ENCODE measurements around the gene ERICH3.

The ERICH3 gene

DNA sequence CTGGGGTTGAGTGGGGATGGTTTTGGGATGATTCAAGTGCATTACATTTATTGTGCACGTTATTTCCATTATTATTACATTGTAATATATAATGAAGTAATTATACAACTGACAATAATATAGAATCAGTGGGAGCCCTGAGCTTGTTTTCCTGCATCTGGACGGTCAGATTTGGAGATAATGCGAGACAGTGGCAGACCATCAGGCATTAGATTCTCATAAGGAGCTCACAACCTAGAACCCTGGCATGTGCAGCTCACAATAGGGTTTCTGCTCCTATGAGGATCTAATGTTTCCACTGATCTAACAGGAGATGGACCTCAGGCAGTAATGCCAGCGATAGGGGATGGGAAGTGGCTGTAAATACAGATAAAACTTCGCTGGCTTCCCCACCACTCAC is 83.3 kb downstream of the ERICH3 start:
- no peak overlapping the region for H3K4me3 ChIP-seq (ENCODE audit: low read depth, low read length)
- no peaks in the 10 kb centered on the region for H3K4me1 ChIP-seq (ENCODE audit: control insufficient read depth, insufficient read depth, low read length)
- H3K9me3 ChIP-seq (ENCODE audit: control insufficient read depth, insufficient read depth, low read length) = no peaks in the 10 kb centered on the region
- H3K27ac ChIP-seq (ENCODE audit: low read depth, low read length) = no peak overlapping the region
- H3K27me3 ChIP-seq (ENCODE audit: control insufficient read depth, insufficient read depth, low read length) = no peaks in the 10 kb centered on the region
- no peak overlapping the region for H3K9ac ChIP-seq (ENCODE audit: low read depth, low read length)
- H3K36me3 ChIP-seq (ENCODE audit: control insufficient read depth, insufficient read depth, low read length) = no peaks in the 10 kb centered on the region

GRCh38 chr1:74587888-74588287 is 85.7 kb downstream of the ERICH3 start:
- Histone ChIP-seq H3K4me3 (ENCODE audit: low read depth, low read length) (no peak overlapping the region), H3K27ac (ENCODE audit: low read depth, low read length) (no peak overlapping the region), H3K9ac (ENCODE audit: low read depth, low read length) (no peak overlapping the region), H3K9me3 (ENCODE audit: control insufficient read depth, insufficient read depth, low read length) (no peaks in the 10 kb centered on the region), H3K36me3 (ENCODE audit: control insufficient read depth, insufficient read depth, low read length) (no peaks in the 10 kb centered on the region), H3K27me3 (ENCODE audit: control insufficient read depth, insufficient read depth, low read length) (no peaks in the 10 kb centered on the region), H3K4me1 (ENCODE audit: control insufficient read depth, insufficient read depth, low read length) (no peaks in the 10 kb centered on the region)

- H3K27me3 ChIP-seq (ENCODE audit: control insufficient read depth, insufficient read depth, low read length) = no peaks in the 10 kb centered on the region
- no peaks in the 10 kb centered on the region for H3K4me1 ChIP-seq (ENCODE audit: control insufficient read depth, insufficient read depth, low read length)
- H3K4me3 ChIP-seq (ENCODE audit: low read depth, low read length) = no peak overlapping the region
- no peaks in the 10 kb centered on the region for H3K9me3 ChIP-seq (ENCODE audit: control insufficient read depth, insufficient read depth, low read length)
- no peak overlapping the region for H3K27ac ChIP-seq (ENCODE audit: low read depth, low read length)
- no peak overlapping the region for H3K9ac ChIP-seq (ENCODE audit: low read depth, low read length)
- no peaks in the 10 kb centered on the region for H3K36me3 ChIP-seq (ENCODE audit: control insufficient read depth, insufficient read depth, low read length)
These were observed 87.2 kb downstream of the ERICH3 start for GRCh38 chr1:74586253-74586897.

- no peak overlapping the region for H3K27ac ChIP-seq (ENCODE audit: low read depth, low read length)
- no peaks in the 10 kb centered on the region for H3K27me3 ChIP-seq (ENCODE audit: control insufficient read depth, insufficient read depth, low read length)
- H3K4me3 ChIP-seq (ENCODE audit: low read depth, low read length) = no peak overlapping the region
- no peaks in the 10 kb centered on the region for H3K9me3 ChIP-seq (ENCODE audit: control insufficient read depth, insufficient read depth, low read length)
- H3K4me1 ChIP-seq (ENCODE audit: control insufficient read depth, insufficient read depth, low read length) = no peaks in the 10 kb centered on the region
- H3K36me3 ChIP-seq (ENCODE audit: control insufficient read depth, insufficient read depth, low read length) = no peaks in the 10 kb centered on the region
- no peak overlapping the region for H3K9ac ChIP-seq (ENCODE audit: low read depth, low read length)
These were observed 89.4 kb downstream of the ERICH3 start for GRCh38 chr1:74584185-74584584.

DNA sequence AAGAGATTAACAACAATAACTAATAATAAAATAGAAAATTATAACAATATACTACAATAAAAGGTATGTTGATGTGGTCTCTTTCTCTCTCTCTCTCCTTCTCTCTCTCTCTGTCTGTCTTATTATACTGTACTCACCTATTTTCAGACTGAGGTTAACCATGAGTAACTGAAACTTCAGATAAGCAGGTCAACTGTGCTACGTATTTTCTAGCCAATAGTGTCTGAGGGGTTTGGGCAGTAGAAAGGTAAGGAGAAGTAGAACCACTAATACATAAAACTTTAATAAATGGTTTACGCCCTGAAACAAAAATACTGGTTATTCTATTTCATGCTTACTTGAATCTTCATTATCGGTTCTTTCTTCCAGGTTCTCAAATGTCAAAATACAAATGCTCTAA is 90.2 kb downstream of the ERICH3 start:
- no peak overlapping the region for H3K4me3 ChIP-seq (ENCODE audit: low read depth, low read length)
- H3K9ac ChIP-seq (ENCODE audit: low read depth, low read length) = no peak overlapping the region
- H3K27me3 ChIP-seq (ENCODE audit: control insufficient read depth, insufficient read depth, low read length) = no peaks in the 10 kb centered on the region
- H3K9me3 ChIP-seq (ENCODE audit: control insufficient read depth, insufficient read depth, low read length) = no peaks in the 10 kb centered on the region
- H3K36me3 ChIP-seq (ENCODE audit: control insufficient read depth, insufficient read depth, low read length) = no peaks in the 10 kb centered on the region
- H3K27ac ChIP-seq (ENCODE audit: low read depth, low read length) = no peak overlapping the region
- no peaks in the 10 kb centered on the region for H3K4me1 ChIP-seq (ENCODE audit: control insufficient read depth, insufficient read depth, low read length)

- no peak overlapping the region for H3K9ac ChIP-seq (ENCODE audit: low read depth, low read length)
- H3K4me1 ChIP-seq (ENCODE audit: control insufficient read depth, insufficient read depth, low read length) = no peaks in the 10 kb centered on the region
- no peak overlapping the region for H3K27ac ChIP-seq (ENCODE audit: low read depth, low read length)
- no peaks in the 10 kb centered on the region for H3K27me3 ChIP-seq (ENCODE audit: control insufficient read depth, insufficient read depth, low read length)
- H3K9me3 ChIP-seq (ENCODE audit: control insufficient read depth, insufficient read depth, low read length) = no peaks in the 10 kb centered on the region
- H3K36me3 ChIP-seq (ENCODE audit: control insufficient read depth, insufficient read depth, low read length) = no peaks in the 10 kb centered on the region
- no peak overlapping the region for H3K4me3 ChIP-seq (ENCODE audit: low read depth, low read length)
These were observed 94.2 kb downstream of the ERICH3 start for GRCh38 chr1:74579425-74579824.

GRCh38 chr1:74578101-74578500 is 95.5 kb downstream of the ERICH3 start:
- H3K27me3 ChIP-seq (ENCODE audit: control insufficient read depth, insufficient read depth, low read length) = no peaks in the 10 kb centered on the region
- H3K36me3 ChIP-seq (ENCODE audit: control insufficient read depth, insufficient read depth, low read length) = no peaks in the 10 kb centered on the region
- H3K27ac ChIP-seq (ENCODE audit: low read depth, low read length) = no peak overlapping the region
- H3K9me3 ChIP-seq (ENCODE audit: control insufficient read depth, insufficient read depth, low read length) = no peaks in the 10 kb centered on the region
- no peak overlapping the region for H3K9ac ChIP-seq (ENCODE audit: low read depth, low read length)
- H3K4me3 ChIP-seq (ENCODE audit: low read depth, low read length) = no peak overlapping the region
- no peaks in the 10 kb centered on the region for H3K4me1 ChIP-seq (ENCODE audit: control insufficient read depth, insufficient read depth, low read length)

DNA sequence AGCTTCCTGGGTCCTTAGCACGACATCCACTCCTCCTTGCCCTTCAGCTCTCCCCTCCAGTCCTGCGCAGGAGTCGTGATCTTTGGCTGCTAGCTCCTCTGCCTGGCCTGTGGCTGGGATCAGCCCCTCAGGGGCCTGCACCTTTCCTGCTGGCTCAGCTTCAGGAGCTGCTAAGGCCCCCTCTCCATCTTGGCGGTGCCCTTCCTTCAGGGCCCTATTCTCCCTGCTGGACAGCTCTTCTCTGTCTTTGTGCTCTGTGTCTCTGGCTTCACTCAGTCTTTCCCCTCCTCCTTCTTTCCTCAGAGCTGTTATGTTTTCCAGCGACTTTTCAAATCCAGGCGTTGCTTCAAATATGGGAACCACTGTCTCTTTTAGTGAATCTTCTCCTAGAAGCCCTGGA is 101.7 kb downstream of the ERICH3 start:
- Histone ChIP-seq H3K27ac (ENCODE audit: low read depth, low read length) (no peak overlapping the region), H3K9me3 (ENCODE audit: control insufficient read depth, insufficient read depth, low read length) (no peaks in the 10 kb centered on the region), H3K9ac (ENCODE audit: low read depth, low read length) (no peak overlapping the region), H3K27me3 (ENCODE audit: control insufficient read depth, insufficient read depth, low read length) (no peaks in the 10 kb centered on the region), H3K4me1 (ENCODE audit: control insufficient read depth, insufficient read depth, low read length) (peaks cover 5% of the 10 kb centered on the region; the same call in 1 of the 2 replicates), H3K4me3 (ENCODE audit: low read depth, low read length) (no peak overlapping the region), H3K36me3 (ENCODE audit: control insufficient read depth, insufficient read depth, low read length) (no peaks in the 10 kb centered on the region)

DNA sequence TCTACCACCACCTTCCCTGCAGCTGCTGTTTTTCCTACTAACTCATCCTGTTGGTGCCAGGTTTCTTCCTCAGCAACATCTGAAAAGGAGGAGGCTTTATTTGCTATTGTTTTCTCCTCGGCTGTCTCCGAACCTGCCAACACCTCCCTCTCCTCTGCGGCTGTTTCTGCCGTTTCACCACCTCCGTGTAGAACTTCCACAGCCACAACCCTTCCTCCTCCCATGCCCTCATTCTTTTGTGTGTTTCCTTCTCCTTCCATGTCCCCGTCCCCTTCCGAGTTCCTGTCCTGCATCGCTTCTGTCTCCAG is 102.1 kb downstream of the ERICH3 start:
- Histone ChIP-seq H3K27ac (ENCODE audit: low read depth, low read length) (no peak overlapping the region), H3K4me3 (ENCODE audit: low read depth, low read length) (no peak overlapping the region), H3K9me3 (ENCODE audit: control insufficient read depth, insufficient read depth, low read length) (no peaks in the 10 kb centered on the region), H3K36me3 (ENCODE audit: control insufficient read depth, insufficient read depth, low read length) (no peaks in the 10 kb centered on the region), H3K4me1 (ENCODE audit: control insufficient read depth, insufficient read depth, low read length) (peaks cover 5% of the 10 kb centered on the region; the same call in 1 of the 2 replicates), H3K27me3 (ENCODE audit: control insufficient read depth, insufficient read depth, low read length) (no peaks in the 10 kb centered on the region), H3K9ac (ENCODE audit: low read depth, low read length) (no peak overlapping the region)

DNA sequence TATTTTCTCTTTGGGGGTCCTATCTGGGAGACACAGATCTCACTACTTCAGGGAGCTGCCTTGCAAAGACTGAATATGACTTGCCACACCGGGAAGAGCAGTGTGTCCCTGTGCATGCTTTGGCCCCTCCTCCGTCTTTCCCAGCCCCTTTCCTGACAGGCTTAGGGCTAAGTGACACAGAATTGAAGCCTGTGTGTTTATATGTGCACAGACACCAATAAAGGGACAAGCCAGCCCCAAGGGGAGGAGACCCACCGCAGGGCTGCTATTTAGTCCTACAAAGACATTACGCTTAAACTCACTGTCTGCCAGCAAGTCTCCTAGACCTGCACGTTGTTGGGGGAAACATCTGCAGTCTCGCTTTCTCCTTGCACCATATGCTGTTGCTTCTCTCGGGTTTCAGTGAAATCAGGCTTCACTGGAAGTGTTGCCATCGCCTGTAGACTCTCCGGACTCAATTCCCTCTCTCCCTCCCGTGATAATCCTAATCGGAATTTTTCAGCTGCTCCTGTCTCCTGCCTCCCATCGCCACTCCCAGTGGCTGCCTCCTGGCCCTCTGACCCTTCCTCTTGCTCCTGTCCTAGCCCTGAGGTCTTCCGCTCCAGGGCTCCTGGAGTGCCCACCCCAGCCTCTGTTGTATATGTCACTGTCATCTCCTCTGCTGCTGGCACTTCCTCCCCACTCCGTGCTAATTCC is 102.6 kb downstream of the ERICH3 start:
- Histone ChIP-seq H3K36me3 (ENCODE audit: control insufficient read depth, insufficient read depth, low read length) (no peaks in the 10 kb centered on the region), H3K9me3 (ENCODE audit: control insufficient read depth, insufficient read depth, low read length) (no peaks in the 10 kb centered on the region), H3K4me1 (ENCODE audit: control insufficient read depth, insufficient read depth, low read length) (peaks cover 5% of the 10 kb centered on the region; the same call in 1 of the 2 replicates), H3K4me3 (ENCODE audit: low read depth, low read length) (no peak overlapping the region), H3K27ac (ENCODE audit: low read depth, low read length) (no peak overlapping the region), H3K9ac (ENCODE audit: low read depth, low read length) (no peak overlapping the region), H3K27me3 (ENCODE audit: control insufficient read depth, insufficient read depth, low read length) (no peaks in the 10 kb centered on the region)

- H3K9ac ChIP-seq (ENCODE audit: low read depth, low read length) = no peak overlapping the region
- no peaks in the 10 kb centered on the region for H3K36me3 ChIP-seq (ENCODE audit: control insufficient read depth, insufficient read depth, low read length)
- H3K4me1 ChIP-seq (ENCODE audit: control insufficient read depth, insufficient read depth, low read length) = no peaks in the 10 kb centered on the region
- H3K4me3 ChIP-seq (ENCODE audit: low read depth, low read length) = no peak overlapping the region
- no peaks in the 10 kb centered on the region for H3K9me3 ChIP-seq (ENCODE audit: control insufficient read depth, insufficient read depth, low read length)
- no peak overlapping the region for H3K27ac ChIP-seq (ENCODE audit: low read depth, low read length)
- H3K27me3 ChIP-seq (ENCODE audit: control insufficient read depth, insufficient read depth, low read length) = no peaks in the 10 kb centered on the region
These were observed 123.7 kb downstream of the ERICH3 start for GRCh38 chr1:74549932-74550331.
